IMR-90 (cell line): Measurements from ENCODE around the gene TAF7L. TPM values are rescaled to one million over a fixed set of nuclear protein-coding genes. Genes with fewer than 3 reads are reported as not detected.

ENCODE experiments used
- ATAC-seq: fragments of 200-7000 bp; cut with Tn5 transposase; 2 replicates; pipeline ENCODE4 v1.9.1; 2020; ENCODE audit warnings: low read depth, mild to moderate bottlenecking, moderate library complexity
- BruUV-seq: library from RNA; stranded (reverse); fragments of 400-500 nt; replicated peaks from 2 replicates; lab custom pipeline; 2021; lab: Mats Ljungman, UMichigan
- CTCF ChIA-PET: fragments of 300-600 bp; formaldehyde crosslinking; extraction: SDS; loops from one replicate; lab custom pipeline; 2021; ENCODE audit warnings: antibody characterized with exemption; lab: Yijun Ruan, JAX
- POLR2A ChIA-PET: fragments of 300-600 bp; sonication (Branson Sonifier 250); formaldehyde crosslinking; loops from one replicate; lab custom pipeline; 2022; ENCODE audit warnings: antibody characterized with exemption; ENCODE audit not compliant: unreplicated experiment; lab: Charles Lee
- DNase-seq: peaks from one replicate; pipeline ENCODE4 v3.0.0; 2013
- H2AFZ ChIP-seq: replicated peaks from 2 replicates; pipeline ENCODE3; 2013; ENCODE audit warnings: low read length, mild to moderate bottlenecking; ENCODE audit not compliant: poor library complexity
- H2AK5ac ChIP-seq: 2 replicates; pipeline ENCODE4 v1.6.1; 2013; ENCODE audit warnings: low read depth, low read length, inconsistent platforms
- H2AK9ac ChIP-seq: replicated peaks from 2 replicates; pipeline ENCODE3; 2013; ENCODE audit warnings: mild to moderate bottlenecking, low read depth, low read length, moderate library complexity; ENCODE audit not compliant: poor library complexity
- H2BK120ac ChIP-seq: 2 replicates; pipeline ENCODE4 v1.6.1; 2013; ENCODE audit warnings: low read depth, low read length, inconsistent platforms
- H2BK15ac ChIP-seq: 3 replicates; pipeline ENCODE4 v1.6.1; 2013; ENCODE audit warnings: low read depth, low read length, inconsistent platforms
- H2BK20ac ChIP-seq: 2 replicates; pipeline ENCODE4 v1.6.1; 2013; ENCODE audit warnings: low read depth, mild to moderate bottlenecking, inconsistent platforms, low read length, moderate library complexity
- H2BK5ac ChIP-seq: 2 replicates; pipeline ENCODE4 v1.6.1; 2013; ENCODE audit warnings: mild to moderate bottlenecking, low read depth, low read length, inconsistent platforms; ENCODE audit not compliant: poor library complexity, severe bottlenecking
- H3K14ac ChIP-seq: replicated peaks from 2 replicates; pipeline ENCODE4 v1.6.1; 2013; ENCODE audit warnings: low read depth, low read length, inconsistent platforms
- H3K18ac ChIP-seq: 2 replicates; pipeline ENCODE4 v1.6.1; 2013; ENCODE audit warnings: low read depth, low read length, control low read depth
- H3K23ac ChIP-seq: 2 replicates; pipeline ENCODE4 v1.6.1; 2013; ENCODE audit warnings: low read depth, low read length, inconsistent platforms
- H3K27ac ChIP-seq: 2 replicates; pipeline ENCODE4 v1.5.1; 2013; ENCODE audit warnings: mild to moderate bottlenecking, control low read depth, low read length; ENCODE audit not compliant: insufficient read depth
- H3K27me3 ChIP-seq: 2 replicates; pipeline ENCODE4 v1.6.1; 2013; ENCODE audit warnings: low read length; ENCODE audit not compliant: control insufficient read depth, insufficient read depth
- H3K36me3 ChIP-seq: 2 replicates; pipeline ENCODE4 v1.6.1; 2013; ENCODE audit warnings: low read length, mixed read lengths; ENCODE audit not compliant: control insufficient read depth, insufficient read depth
- H3K4ac ChIP-seq: 2 replicates; pipeline ENCODE4 v1.6.1; 2013; ENCODE audit warnings: low read depth, low read length, inconsistent platforms
- H3K4me1 ChIP-seq: 2 replicates; pipeline ENCODE4 v1.6.1; 2013; ENCODE audit warnings: low read length, mixed read lengths; ENCODE audit not compliant: control insufficient read depth, insufficient read depth
- H3K4me2 ChIP-seq: 2 replicates; pipeline ENCODE4 v1.6.1; 2013; ENCODE audit warnings: low read depth, mild to moderate bottlenecking, control low read depth, low read length, moderate library complexity
- H3K4me3 ChIP-seq: 2 replicates; pipeline ENCODE4 v1.5.1; 2013; ENCODE audit warnings: low read depth, mild to moderate bottlenecking, control low read depth, low read length, moderate library complexity; ENCODE audit not compliant: insufficient read depth
- H3K56ac ChIP-seq: 2 replicates; pipeline ENCODE4 v1.6.1; 2013; ENCODE audit warnings: low read length, inconsistent platforms; ENCODE audit not compliant: insufficient read depth; ENCODE audit errors: extremely low read depth
- H3K79me1 ChIP-seq, 2 experiments: 2 replicates each; pipeline ENCODE4 v1.6.1; 2013; ENCODE audit warnings: low read length in 2 of 2, inconsistent platforms in 1 of 2, low read depth in 1 of 2
- H3K9ac ChIP-seq: 2 replicates; pipeline ENCODE4 v1.6.1; 2013; ENCODE audit warnings: low read depth, low read length, control low read depth
- H3K9me1 ChIP-seq: 2 replicates; pipeline ENCODE4 v1.6.1; 2013; ENCODE audit warnings: low read length, inconsistent platforms; ENCODE audit not compliant: insufficient read depth
- H3K9me3 ChIP-seq: 2 replicates; pipeline ENCODE4 v1.6.1; 2013; ENCODE audit warnings: low read length; ENCODE audit not compliant: control insufficient read depth, insufficient read depth
- H4K20me1 ChIP-seq: 2 replicates; pipeline ENCODE4 v1.6.1; 2013; ENCODE audit warnings: low read length, inconsistent platforms; ENCODE audit not compliant: insufficient read depth
- H4K5ac ChIP-seq: 2 replicates; pipeline ENCODE4 v1.6.1; 2013; ENCODE audit warnings: mild to moderate bottlenecking, low read depth, low read length, control low read depth
- H4K8ac ChIP-seq, 2 experiments: 2 replicates each; pipeline ENCODE4 v1.6.1; 2013; ENCODE audit warnings: low read depth in 2 of 2, low read length in 2 of 2, control low read depth in 1 of 2, inconsistent platforms in 1 of 2
- H4K91ac ChIP-seq: 2 replicates; pipeline ENCODE4 v1.6.1; 2013; ENCODE audit warnings: low read depth, low read length, inconsistent platforms; ENCODE audit not compliant: insufficient read depth
- BHLHE40 ChIP-seq: fragments of 150-350 bp; IDR thresholded peaks from 2 replicates; pipeline ENCODE4 v1.6.1; 2016; ENCODE audit warnings: mild to moderate bottlenecking, low read depth, low read length
- CEBPB ChIP-seq: IDR thresholded peaks from 2 replicates; pipeline ENCODE4 v1.6.1; 2012; ENCODE audit warnings: low read depth, low read length, improper control_type of control experiment
- CHD1 ChIP-seq: IDR thresholded peaks from 2 replicates; pipeline ENCODE4 v1.6.1; 2012; ENCODE audit warnings: low read depth, low read length, improper control_type of control experiment
- CTCF ChIP-seq: conservative IDR thresholded peaks from 2 replicates; pipeline ENCODE4 v1.5.1; 2012; ENCODE audit warnings: mild to moderate bottlenecking, low read depth, low read length, improper control_type of control experiment
- ELK1 ChIP-seq: fragments of 150-350 bp; IDR thresholded peaks from 2 replicates; pipeline ENCODE4 v1.6.1; 2016; ENCODE audit warnings: low read depth, mild to moderate bottlenecking, low read length, moderate library complexity, borderline replicate concordance
- FOS ChIP-seq: fragments of 150-350 bp; IDR thresholded peaks from 2 replicates; pipeline ENCODE4 v1.6.1; 2016; ENCODE audit warnings: low read depth, low read length
- MAFK ChIP-seq: IDR thresholded peaks from 2 replicates; pipeline ENCODE4 v1.6.1; 2012; ENCODE audit warnings: low read depth, low read length, improper control_type of control experiment
- MAZ ChIP-seq: IDR thresholded peaks from 2 replicates; pipeline ENCODE4 v1.6.1; 2012; ENCODE audit warnings: low read depth, mild to moderate bottlenecking, low read length, improper control_type of control experiment, moderate library complexity, borderline replicate concordance
- MXI1 ChIP-seq: IDR thresholded peaks from 2 replicates; pipeline ENCODE4 v1.6.1; 2012; ENCODE audit warnings: low read depth, mild to moderate bottlenecking, low read length, moderate library complexity, borderline replicate concordance
- NFE2L2 ChIP-seq: fragments of 150-350 bp; IDR thresholded peaks from 2 replicates; pipeline ENCODE4 v1.6.1; 2016; ENCODE audit warnings: low read depth, mild to moderate bottlenecking, low read length
- POLR2A ChIP-seq: IDR thresholded peaks from 2 replicates; pipeline ENCODE4 v1.6.1; 2012; ENCODE audit warnings: mild to moderate bottlenecking, low read depth, low read length
- RAD21 ChIP-seq: IDR thresholded peaks from 2 replicates; pipeline ENCODE4 v1.6.1; 2012; ENCODE audit warnings: low read length, improper control_type of control experiment
- RCOR1 ChIP-seq: IDR thresholded peaks from 2 replicates; pipeline ENCODE4 v1.6.1; 2012; ENCODE audit warnings: mild to moderate bottlenecking, low read length, improper control_type of control experiment; ENCODE audit not compliant: insufficient replicate concordance
- RFX5 ChIP-seq: IDR thresholded peaks from 2 replicates; pipeline ENCODE4 v1.8.0; 2012; ENCODE audit warnings: low read depth, mild to moderate bottlenecking, low read length, moderate library complexity
- SMC3 ChIP-seq: fragments of 150-350 bp; IDR thresholded peaks from 2 replicates; pipeline ENCODE4 v1.6.1; 2016; ENCODE audit warnings: low read depth, mild to moderate bottlenecking, antibody characterized with exemption, low read length, moderate library complexity
- USF2 ChIP-seq: fragments of 150-350 bp; IDR thresholded peaks from 2 replicates; pipeline ENCODE4 v1.6.1; 2017; ENCODE audit warnings: mild to moderate bottlenecking, antibody characterized with exemption, low read length, low read depth
- WGBS, 2 experiments: methylation state at CpG; one replicate each; pipeline versions ENCODE4 v1.1.5 to v1.1.7; 2013; ENCODE audit warnings: missing lambda C conversion rate in 2 of 2; ENCODE audit not compliant: insufficient read length in 1 of 2; ENCODE audit errors: extremely low coverage in 2 of 2; 5-methylcytosine and 5-hydroxymethylcytosine counted together
- dilution Hi-C: fragments of 300-500 bp; cut with HindIII; formaldehyde crosslinking; loops from one replicate; pipeline ENCODE4 v1.14.3; 2018; ENCODE audit warnings: low sequenced_read_pairs; ENCODE audit not compliant: unreplicated experiment
- in situ Hi-C: fragments of 300-500 bp; cut with MboI; formaldehyde crosslinking; loops from 3 replicates; pipeline ENCODE4 v1.14.3; 2019; ENCODE audit warnings: low sequenced_read_pairs, inconsistent platforms, mixed read lengths
- intact Hi-C: fragments of 100-400 bp; cut with micrococcal nuclease; formaldehyde crosslinking; loops from 2 replicates; pipeline ENCODE4 v1.10.0; 2022
- polyA plus RNA-seq, 3 experiments: library from polyadenylated mRNA; depleted of rRNA; stranded (reverse); fragments of >200 nt; gene quantifications; 2 replicates each; pipeline ENCODE4 v1.2.3, GENCODE V29; 2012; ENCODE audit warnings: low replicate concordance in 1 of 3
- total RNA-seq: library from RNA; depleted of rRNA; stranded (reverse); fragments of >200 nt; gene quantifications from 2 replicates; pipeline ENCODE4 v1.2.3, GENCODE V29; 2012

The TAF7L gene
- total and polyA plus RNA-seq, 2 of the 4 experiments (the other 2 are of a cell fraction) = 0.18 to 0.22 TPM

GRCh38 chrX:101258259-101258581, 32.9 kb downstream of the TAF7L start:
- intact Hi-C loops = no loop called here
- in situ Hi-C loops = no loop called here
- ChIA-PET CTCF (no interaction called here), POLR2A (interaction anchor here (0.6 kb wide), 1 partner anchor 19 kb away, joined by 6 read pairs; no protein-coding TSS in a partner anchor)
- H2BK120ac ChIP-seq = no peak overlapping the region
- no peak overlapping the region for H2AK9ac ChIP-seq
- H3K9ac ChIP-seq = no peak overlapping the region
- no peak overlapping the region for H3K56ac ChIP-seq
- no peak overlapping the region for H3K4me2 ChIP-seq
- ATAC-seq = no peak
- no peak overlapping the region for H2BK20ac ChIP-seq
- H4K91ac ChIP-seq = no peak overlapping the region
- H3K79me1 ChIP-seq = no peaks in the 10 kb centered on the region
- no peak overlapping the region for H3K27ac ChIP-seq
- TF ChIP-seq BHLHE40 (no peak), SMC3 (no peak), CTCF (no peak), NFE2L2 (no peak), RFX5 (no peak), RAD21 (no peak), RCOR1 (no peak), POLR2A (no peak), MXI1 (no peak), MAZ (no peak), CEBPB (no peak), CHD1 (no peak), FOS (no peak), ELK1 (no peak), USF2 (no peak), MAFK (no peak)
- H3K4ac ChIP-seq = no peak overlapping the region; the same call in 1 of the 2 replicates
- DNase-seq = no peak
- H3K9me3 ChIP-seq = no peaks in the 10 kb centered on the region
- H3K4me3 ChIP-seq = no peak overlapping the region
- H2AFZ ChIP-seq = no peak overlapping the region
- no peak overlapping the region for H3K18ac ChIP-seq
- H3K9me1 ChIP-seq = no peaks in the 10 kb centered on the region; the same call in 1 of the 2 replicates
- no peak overlapping the region for H2BK15ac ChIP-seq
- no peak overlapping the region; the same call in 1 of the 2 replicates for H3K14ac ChIP-seq
- no peak overlapping the region for H3K23ac ChIP-seq
- BruUV-seq = no TSS peak
- peaks cover 2% of the 10 kb centered on the region for H3K4me1 ChIP-seq
- H3K36me3 ChIP-seq = 0 out of 2 replicates have a peak, but pooled peaks cover 3% of the 10 kb centered on the region
- peak overlapping the region; percentile 76; the same call in 1 of the 2 replicates for H2AK5ac ChIP-seq
- no peak overlapping the region for H4K8ac ChIP-seq
- H3K27me3 ChIP-seq = peaks cover 7% of the 10 kb centered on the region; the same call in 1 of the 2 replicates
- H4K20me1 ChIP-seq = no peaks in the 10 kb centered on the region
- H2BK5ac ChIP-seq = no peak overlapping the region
- dilution Hi-C loops = no loop called here
- 87% methylated on average over 8 of the region's 11 CpGs; no CpG with 5 or more reads in 1 of the 2 experiments for WGBS, 2 experiments
- no peak overlapping the region for H4K5ac ChIP-seq
